Adrenal gland (tissue), 5 donors: Measurements from ENCODE around the gene EXOC3.

ENCODE experiments used
- CTCF ChIP-seq, 6 experiments: fragments of 450-650 bp in 4 of 6; fragments of 200-600 bp in 2 of 6; sonication (generic) in 1 of 6; IDR thresholded peaks; 1 replicate in 5 of 6; 2 replicates in 1 of 6; pipeline versions ENCODE4 v1.5.1 to v1.8.0; 2016 to 2021; ENCODE audit warnings: antibody characterized with exemption in 6 of 6, mild to moderate bottlenecking in 2 of 6, moderate library complexity in 1 of 6
- POLR2A ChIP-seq, 2 donors: fragments of 450-650 bp; IDR thresholded peaks; one replicate each; pipeline ENCODE4 v1.6.1; 2017; ENCODE audit warnings: antibody characterized with exemption in 2 of 2, mild to moderate bottlenecking in 2 of 2, moderate library complexity in 1 of 2
- donor health status: DM: no; HTN: no; CAD: no.

GRCh38 chr5:445591-445990 is 2.6 kb downstream of the EXOC3 start:
- TF ChIP-seq POLR2A (IDR thresholded peaks at IDR 0.05): no peak
- TF ChIP-seq CTCF (IDR thresholded peaks at IDR 0.05): no peak
